HG02571 (cell line): ENCODE results near the gene CORO1C.
"Not testable (repeated sequence)": the region's sequence is repeated elsewhere in the genome, so short reads cannot be mapped to it uniquely, and the experiment has no call there.

Experiments used
- ATAC-seq: cut with Tn5 transposase; IDR thresholded peaks from one replicate; pipeline ENCODE4 v1.9.1; 2021; ENCODE audit warnings: mild to moderate bottlenecking, moderate library complexity; ENCODE audit not compliant: unreplicated experiment

CORO1C gene

DNA sequence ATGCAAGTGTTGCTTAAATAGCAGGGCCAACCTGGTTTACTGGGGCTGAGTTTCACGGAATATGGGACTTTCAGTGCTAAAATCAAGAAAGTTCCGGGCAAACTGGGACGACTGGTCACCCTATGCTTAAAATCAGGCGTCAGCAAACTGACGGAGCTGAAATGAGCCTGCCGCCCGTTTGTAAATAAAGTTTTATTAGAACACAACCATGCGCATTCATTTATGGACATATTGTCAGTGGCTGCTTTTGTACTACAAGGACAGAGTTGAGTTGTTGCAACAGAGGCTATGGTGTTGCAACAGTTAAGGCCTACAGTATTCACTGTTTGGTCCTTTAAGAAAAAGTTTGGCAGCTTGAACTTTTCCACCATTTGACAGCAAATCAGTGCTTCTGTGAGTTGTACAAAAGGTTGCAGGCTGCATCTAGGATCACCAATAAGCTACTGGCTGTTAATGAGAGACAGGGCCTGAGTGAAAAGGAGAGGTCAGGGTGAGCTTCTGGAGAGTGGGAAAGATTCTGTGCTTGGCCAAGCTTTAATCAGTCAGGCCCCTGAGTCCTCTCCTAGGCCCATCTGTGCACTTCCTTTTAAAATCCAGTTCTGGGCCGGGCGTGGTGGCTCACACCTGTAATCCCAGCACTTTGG is 111.0 kb downstream of the CORO1C start:
- no peak for ATAC-seq

DNA sequence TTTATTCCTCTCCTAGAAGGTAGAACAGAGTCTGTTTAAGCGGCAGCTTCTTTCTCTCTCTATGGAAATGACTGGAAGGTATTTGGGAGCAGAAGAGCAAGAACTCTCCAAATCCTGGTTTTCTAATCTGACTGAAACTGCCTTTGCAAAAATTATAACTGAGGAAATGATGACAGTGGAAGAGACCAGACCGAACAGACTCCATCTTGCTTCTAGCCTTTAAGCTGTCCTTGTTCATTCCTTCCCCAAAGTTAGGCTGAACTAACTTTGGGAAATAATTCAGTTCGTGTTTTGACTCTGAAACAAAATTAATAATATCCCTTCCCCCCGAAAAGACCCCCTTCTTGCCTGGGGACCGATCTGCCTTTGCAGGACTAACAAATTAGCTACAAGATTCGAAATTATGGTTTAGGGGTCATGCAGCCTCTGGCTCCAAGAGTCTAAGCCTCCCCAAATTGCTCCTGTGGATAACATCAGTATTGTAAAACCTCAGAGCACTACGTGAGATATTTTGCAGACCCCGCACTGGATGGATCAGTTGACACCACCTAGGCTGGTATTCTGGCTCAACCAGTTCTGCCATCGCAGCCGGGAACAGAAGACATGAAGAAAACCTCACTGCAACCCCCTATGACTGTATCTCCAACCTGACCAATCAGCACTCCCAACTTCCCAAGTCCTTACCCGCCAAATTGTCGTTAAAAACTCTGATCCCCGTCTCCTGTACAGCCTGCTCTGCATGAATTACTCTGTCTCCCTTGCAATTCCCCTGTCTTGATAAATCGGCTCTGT is 111.8 kb downstream of the CORO1C start:
- no peak for ATAC-seq

DNA sequence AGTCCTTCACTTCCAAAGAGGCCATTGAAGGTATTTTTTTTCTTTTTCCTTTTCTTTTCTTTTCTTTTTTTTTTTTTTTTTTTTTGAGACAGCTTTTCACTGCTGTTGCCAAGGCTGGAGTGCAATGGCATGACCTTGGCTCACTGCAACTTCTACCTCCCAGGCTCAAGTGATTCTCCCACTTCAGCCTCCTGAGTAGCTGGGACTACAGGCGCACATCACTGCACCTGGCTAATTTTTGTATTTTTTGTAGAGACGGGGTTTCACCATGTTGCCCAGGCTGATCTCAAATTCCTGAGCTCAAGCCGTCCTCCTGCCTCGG is 112.4 kb downstream of the CORO1C start:
- not testable (repeated sequence) for ATAC-seq

DNA sequence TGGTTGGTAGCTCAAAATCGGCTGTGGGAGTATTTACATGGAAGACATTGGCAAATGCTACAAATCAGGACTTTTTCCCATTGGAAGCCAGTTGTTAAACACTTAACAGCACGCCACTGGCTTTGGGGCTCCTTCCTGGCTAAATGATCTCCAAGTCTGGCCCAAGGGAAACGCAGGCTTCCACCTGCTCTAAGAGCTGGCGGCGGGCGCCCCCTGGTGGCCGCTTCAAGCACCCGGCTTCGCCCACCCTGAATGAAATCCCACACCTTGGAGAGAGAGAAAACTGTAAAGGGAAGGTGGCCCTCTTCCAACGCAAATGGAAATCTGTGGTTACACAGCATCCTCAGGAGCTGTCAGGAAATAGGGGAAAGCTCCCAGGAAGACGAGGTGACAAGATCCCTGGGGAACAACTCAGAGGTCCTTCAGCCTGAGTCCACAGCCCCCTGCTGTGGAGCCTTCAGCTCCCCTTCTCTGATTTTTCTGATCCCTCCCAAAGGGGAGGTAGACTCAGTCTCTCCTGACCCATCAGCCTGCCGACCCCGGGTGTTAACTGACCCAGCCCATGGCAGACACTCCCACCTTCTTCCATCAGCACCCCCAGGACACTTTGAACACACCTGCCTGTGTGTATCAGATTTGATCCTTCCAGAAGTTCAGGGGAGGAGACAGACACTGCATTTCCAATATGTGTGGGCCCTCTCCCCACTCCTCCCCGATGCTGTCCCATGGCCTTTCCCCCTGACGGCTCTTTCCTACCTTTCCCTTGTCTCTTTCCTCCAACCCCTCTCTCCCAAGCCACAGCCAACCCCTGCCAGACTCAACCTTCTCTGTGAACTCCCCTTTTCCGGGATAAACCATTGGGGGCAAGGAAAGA is 113.0 kb downstream of the CORO1C start:
- ATAC-seq = peak; percentile 45

DNA sequence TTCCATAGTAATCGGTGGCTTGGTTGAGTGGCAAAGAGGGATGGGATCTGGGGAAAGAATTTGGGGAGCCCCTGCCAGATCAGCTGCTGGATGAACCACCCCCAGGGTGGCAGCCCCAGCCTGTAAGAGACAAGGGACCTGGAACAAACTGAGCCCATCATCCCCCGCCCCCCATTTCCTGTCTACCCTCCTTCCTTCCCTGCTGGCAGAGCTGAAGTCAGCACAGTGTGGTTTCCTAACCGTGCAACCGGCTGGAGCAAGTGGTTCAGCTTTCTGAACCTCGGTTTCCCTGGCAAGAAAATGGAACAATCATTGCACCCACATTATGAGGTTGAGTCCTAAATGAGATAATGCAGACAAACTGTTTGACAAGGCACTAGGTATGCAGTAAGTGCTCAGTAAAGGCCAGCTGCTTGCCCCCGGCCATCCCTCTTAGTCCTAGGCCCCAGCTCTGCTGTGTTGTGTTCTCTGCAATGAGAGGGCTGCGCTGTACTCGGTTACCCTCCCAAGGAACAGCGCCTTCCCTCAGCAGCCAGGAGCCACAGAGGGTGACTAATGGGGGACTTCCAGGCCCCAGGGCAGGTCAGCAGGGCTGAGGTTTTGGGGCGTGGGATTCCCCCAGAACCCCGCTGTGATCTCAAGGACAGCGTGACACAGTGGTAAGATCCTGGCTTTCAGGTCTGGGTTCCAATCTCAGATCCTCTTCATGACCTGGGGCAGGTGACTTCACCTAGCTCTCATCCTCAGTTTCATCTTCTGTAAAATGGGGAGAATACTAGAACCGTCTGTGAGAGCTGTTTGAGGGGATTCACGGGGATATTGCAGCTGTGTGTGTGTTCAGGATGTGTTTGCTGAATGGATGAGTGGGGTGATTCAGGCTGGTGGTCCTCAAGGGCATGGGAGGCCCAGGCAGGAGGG is 114.1 kb downstream of the CORO1C start:
- peak; percentile 75 for ATAC-seq

DNA sequence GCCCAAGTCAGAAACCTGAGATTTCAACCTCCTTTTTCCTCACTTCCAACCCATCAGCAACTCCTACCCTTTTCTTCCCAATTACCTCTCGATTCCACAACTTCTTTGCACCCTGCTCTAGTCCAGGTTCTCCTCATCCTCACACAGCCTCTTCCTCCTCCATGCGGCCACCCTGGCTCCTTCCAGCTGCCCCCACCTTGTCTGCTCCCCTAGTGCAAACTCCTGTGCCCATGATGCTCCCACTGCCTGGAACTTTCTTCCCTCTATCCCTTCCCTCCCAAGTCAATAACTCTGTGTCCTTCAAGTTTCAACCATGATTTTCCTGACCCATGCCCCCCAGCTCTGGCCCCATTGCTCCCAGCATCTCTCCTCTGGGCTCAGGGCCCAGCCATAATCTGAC is 115.0 kb downstream of the CORO1C start:
- ATAC-seq = no peak

DNA sequence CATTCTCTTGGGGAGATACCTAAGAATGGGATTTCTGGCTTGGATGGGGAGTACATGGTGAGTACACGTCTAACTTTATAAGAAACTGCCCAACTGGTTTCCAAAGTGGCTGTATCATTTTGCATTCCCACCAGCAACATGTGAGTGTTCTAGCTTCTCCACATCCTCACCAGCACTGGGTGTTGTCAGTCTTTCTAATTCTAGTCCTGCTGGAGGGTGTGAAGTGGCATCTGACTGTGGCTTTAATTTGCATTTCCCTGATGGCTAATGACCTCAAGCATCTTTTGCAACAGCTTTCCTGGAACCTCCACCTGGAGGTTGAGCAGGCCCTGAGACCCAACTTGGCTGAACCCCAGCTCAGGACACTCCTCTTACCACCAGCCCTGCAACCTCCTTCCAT is 115.4 kb downstream of the CORO1C start:
- ATAC-seq = no peak

DNA sequence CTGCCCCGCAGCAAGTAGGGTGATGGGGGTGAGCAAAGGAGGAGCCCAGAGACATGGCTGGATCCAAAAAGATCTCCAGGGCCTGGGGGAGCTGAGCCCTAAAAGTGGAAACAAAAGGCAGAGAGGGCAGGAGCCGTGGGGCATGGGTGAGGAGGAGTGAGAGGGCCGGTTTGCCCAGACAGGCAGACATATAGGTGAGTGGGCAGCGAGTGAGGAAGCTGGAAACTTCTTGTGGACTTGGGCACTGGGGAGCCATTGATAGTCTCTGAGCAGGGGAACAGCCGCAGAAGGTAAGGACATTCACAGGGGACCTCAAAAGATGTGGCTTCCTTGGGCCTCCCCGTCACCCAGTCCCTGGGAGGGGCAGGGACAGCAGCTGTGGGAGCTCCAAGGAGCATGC is 116.7 kb downstream of the CORO1C start:
- ATAC-seq = no peak

DNA sequence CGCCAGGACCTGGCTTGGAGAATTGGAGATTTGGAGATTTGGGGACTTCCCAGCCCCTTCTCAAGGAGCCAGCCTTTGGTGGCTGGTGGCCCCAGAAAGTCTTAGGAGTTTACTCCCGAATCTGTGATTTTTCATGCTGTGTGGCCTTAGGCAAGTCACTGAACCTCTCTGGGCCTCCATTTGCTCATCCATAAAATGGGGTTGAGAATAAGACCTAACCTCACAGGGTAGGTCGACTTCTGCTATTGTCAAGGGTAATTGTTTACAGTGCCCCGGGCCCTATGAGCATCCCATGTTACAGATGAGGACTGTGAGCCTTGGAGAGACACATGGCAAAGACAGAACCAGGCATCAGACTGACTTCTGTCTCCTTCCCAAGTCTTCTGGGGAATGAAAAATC is 117.3 kb downstream of the CORO1C start:
- no peak for ATAC-seq

DNA sequence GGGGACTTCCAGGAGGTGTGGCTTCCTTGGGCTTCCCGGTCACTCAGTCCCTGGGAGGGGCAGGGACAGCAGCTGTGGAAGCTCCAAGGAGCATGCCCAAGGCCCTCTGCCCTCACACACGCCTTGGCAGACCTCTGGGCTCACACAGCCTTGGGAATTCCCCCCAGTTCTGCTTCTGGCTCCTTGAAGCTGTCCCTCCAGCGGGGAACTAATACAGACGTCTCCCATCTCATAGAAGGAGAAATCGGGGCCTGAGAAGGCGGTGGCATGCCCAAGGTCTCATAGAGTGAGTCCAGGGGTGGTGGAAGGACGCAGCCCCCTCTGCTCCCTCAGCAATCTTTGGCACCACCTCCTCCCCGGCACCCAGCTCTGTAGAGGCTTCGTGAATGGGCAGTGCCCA is 117.8 kb downstream of the CORO1C start:
- ATAC-seq = no peak

DNA sequence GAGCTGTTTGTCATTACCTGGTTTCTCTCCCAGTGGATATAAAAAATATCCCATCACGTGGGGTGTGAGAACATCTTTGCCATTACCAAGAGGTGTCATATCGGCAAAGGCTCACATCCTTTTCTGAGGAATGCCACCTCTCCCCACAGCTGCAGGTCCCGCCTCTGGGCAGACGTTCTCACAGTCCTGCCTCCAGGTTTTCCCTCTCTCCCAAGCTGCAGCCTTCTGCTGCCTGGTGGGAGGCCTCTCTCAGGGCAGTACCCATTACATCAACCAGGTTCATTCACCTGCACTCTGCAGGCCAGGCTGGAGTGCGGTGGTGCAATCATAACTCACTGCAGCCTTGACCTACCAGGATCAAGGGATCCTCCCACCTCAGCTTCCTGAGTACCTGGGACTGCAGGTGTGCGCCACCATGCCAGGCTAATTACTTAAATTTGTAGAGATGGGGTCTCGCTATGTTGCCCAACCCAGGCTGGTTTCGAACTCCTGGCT is 118.5 kb downstream of the CORO1C start:
- ATAC-seq = no peak

DNA sequence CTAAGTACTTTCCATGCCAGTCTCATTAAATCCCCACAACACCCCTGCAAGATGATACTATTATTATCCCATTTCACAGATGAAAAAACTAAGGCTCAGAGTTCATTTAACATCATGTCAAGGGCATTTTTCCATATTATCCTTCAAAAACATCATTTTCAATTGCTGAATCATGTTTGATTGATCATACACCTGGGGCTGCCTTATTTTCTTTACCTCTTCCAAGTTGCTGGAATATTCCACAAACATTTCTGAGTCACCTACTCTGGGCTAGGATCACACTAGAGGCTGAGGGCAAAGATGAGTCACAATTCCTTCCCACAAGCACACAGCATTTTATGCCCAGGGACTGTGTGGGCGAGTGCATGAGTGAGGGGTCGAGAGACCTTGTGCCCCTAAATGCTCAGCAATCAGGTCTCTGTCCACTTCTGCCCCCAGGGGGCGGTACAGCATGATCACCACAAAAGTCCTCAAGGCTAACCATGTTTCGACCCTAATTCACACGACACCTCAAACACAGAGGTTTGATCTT is 119.4 kb downstream of the CORO1C start:
- no peak for ATAC-seq

DNA sequence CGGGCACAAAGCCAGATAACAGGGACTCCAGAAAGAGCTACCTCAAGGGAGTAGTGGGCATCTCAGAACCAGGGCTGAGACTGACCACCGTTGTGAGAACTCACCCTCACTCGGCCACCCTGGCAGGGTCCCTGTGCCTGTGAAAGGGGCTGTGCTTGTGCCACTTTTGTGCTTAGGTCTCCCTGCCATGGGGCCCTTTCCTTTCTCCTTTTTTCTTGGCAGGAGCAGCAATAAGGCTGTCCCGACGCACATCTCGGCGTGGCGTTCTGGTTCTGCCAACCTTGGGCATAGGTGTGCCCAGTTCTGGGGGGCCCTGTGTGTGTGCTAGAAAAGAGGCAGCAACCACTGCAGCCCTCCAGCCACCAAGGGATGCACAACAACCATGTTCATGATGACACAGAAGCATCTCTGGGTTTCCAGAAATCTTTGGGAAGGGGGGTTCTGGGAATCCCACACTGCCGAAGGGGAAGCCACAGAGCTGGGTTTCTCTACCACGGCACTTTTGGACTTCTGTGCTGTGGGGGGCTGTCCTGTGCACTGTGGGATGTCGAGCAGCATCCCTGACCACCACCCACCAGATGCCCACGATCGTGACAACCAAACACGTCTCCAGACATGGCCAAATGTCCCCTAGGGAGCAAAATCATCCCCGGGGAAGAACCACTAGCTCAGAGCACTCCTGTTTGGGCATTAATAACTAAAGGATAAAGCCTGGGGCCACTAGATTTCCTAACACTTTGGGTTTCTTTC is 120.3 kb downstream of the CORO1C start:
- ATAC-seq = no peak

DNA sequence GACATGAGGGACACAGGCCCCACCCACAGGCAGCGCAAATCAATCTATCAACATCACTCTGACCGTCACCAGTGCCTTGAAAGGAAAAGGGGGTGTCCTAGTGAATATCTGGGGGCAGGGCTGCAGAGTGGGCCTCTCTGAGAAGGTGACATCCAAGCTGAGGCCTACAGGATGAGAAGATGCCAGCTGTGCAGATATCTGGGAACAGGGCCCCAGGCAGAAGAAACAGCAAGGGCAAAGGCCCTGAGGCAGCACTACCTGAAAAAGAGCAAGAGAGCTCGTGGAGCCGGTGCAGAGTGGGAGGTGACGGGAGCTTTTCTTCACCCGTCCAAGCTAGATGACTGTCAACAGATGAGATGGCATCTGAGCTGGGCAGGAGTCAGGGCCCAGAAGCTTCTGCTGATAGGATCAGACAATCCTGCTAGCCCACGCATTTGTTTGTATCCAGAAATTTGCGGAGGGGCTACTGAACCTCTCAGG is 120.9 kb downstream of the CORO1C start:
- ATAC-seq = no peak

DNA sequence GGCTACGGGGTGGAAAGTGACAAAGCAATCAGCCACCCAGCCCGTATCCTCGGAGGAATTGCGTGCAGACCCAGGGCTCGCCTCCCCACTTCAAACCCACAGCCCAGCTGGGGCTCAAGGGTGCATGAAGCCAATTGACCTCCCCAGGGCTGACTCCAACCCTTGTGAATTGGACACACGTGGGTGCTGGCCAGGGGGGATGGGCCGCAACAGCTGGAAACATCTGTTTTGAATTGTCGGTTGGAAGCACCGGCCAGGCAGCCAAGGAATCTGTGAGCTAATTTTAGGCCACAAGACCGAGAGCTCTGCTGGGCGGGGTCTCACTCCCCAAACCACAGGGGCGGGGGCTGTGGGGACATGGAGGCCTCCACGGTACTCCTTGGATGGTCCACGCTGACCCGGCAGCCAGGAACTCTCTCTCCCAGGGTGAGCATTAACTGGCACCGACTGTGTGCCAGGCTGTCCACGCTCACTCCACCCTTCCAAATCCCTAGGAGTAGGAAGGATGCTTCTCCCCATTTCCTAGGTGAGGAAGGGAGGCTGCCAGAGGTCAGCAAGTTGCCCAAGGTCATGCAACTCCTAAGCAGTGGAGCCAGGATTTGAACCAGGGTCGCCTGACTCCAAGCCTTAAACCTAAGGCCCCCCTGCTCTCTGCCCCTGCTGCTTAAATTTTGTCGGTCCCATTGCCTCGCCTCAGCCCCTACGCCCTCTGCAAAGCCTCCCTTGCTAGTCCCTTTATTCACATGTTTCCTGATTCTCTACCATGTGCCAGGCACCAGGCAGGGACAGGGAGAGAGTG is 121.6 kb downstream of the CORO1C start:
- no peak for ATAC-seq

DNA sequence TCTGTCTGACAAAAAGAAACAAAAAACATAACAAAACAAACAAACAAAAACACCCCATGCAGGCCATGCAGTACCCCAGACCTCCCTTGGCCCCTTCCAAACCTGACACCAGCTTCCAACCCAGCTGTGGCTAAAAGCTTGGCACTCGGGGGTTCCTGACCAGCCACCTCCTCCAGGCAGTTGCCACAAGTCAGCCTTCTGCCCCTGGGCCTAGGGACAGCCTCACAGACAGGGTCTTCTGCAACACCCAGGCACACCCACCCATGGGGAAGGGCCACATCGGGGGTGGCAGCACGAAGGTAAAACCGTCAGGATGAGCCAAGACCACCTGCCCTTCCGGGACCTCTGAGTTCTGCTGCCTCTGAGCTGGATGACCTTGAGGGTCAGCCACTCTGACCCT is 122.7 kb downstream of the CORO1C start:
- ATAC-seq = no peak

DNA sequence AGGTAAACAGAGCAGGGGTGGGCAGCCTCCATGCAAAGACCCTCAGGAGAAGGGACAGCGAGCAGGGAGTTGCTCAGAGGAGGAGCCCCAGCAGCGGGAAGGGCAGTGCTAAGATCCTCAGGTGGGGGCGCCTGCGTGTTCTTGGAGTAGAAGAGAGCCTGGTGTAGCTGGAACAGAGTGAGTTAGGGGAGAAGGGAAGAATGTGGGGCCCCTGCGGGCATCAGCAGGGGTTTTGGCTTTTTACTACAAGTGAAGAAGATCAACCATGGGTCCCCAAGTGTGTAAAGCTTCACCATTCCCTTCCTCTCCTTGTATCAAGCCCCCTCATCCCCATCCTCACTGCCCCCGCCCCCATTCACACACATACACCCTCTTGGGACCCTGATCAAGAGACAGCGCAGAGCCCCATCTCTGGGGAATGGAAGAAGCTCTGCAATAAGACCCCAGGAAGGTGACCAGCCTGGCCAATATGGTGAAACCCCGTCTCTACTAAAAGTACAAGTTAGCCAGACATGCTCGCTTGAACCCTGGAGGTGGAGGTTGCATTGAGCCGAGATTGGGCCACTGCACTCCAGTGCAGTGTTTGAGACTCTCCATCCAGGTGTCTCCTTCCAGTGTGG is 123.2 kb downstream of the CORO1C start:
- no peak for ATAC-seq

DNA sequence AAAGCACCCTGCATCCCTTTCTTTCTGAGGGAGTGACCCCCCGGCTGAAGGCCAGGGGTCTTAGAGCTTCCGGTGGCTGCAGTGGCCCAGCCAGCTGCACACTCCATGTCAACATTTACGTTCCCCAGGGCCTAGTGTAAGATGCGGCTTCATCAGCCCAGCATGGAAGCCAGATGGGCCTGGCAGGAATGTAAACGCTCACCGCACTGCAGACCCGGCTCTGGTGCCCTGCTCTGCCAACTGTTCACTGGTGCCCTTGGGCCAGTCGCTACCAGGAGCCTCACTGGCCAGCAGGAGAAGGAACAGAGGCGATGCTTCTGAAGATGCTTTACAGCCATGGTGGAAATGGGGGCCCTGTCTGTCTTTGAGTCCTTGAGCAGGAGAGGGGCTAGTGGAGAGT is 124.8 kb downstream of the CORO1C start:
- no peak for ATAC-seq
